BLaER1 treated with 17β-estradiol and CSF1 and Interleukin-3, amounts not matched to agents 10 nM and 100 nM (cell line): Measurements from ENCODE around the gene NEURL1.
"Not testable (repeated sequence)": the region's sequence is repeated elsewhere in the genome, so short reads cannot be mapped to it uniquely, and the experiment has no call there.

Experiments
- H3K27ac ChIP-seq, 11 experiments: shearing (Covaris generic); formaldehyde crosslinking; 2 replicates each; pipeline ENCODE4 v1.8.1; 2022
- H3K27me3 ChIP-seq, 11 experiments: shearing (Covaris generic); formaldehyde crosslinking; 2 replicates each; pipeline ENCODE4 v1.8.1; 2022
- H3K36me3 ChIP-seq, 11 experiments: shearing (Covaris generic); formaldehyde crosslinking; 2 replicates each; pipeline ENCODE4 v1.8.1; 2022
- H3K4me1 ChIP-seq, 10 experiments: shearing (Covaris generic); formaldehyde crosslinking; 2 replicates each; pipeline ENCODE4 v1.8.1; 2022
- H3K4me2 ChIP-seq, 11 experiments: shearing (Covaris generic); formaldehyde crosslinking; 2 replicates each; pipeline ENCODE4 v1.8.1; 2022
- H3K4me3 ChIP-seq, 10 experiments: shearing (Covaris generic); formaldehyde crosslinking; 2 replicates each; pipeline ENCODE4 v1.8.1; 2022
- H3K9ac ChIP-seq, 11 experiments: shearing (Covaris generic); formaldehyde crosslinking; 2 replicates each; pipeline ENCODE4 v1.8.1; 2022
- H3K9me3 ChIP-seq, 11 experiments: shearing (Covaris generic); formaldehyde crosslinking; replicated peaks in 1 of 11; 2 replicates each; pipeline ENCODE4 v1.8.1; 2022
- H4K20me1 ChIP-seq, 11 experiments: shearing (Covaris generic); formaldehyde crosslinking; 2 replicates each; pipeline ENCODE4 v1.8.1; 2022
- Cebpa-rat ChIP-seq, 11 experiments: shearing (Covaris generic); IDR thresholded peaks; 2 replicates each; pipeline ENCODE4 v1.8.1; 2022

NEURL1 gene

DNA sequence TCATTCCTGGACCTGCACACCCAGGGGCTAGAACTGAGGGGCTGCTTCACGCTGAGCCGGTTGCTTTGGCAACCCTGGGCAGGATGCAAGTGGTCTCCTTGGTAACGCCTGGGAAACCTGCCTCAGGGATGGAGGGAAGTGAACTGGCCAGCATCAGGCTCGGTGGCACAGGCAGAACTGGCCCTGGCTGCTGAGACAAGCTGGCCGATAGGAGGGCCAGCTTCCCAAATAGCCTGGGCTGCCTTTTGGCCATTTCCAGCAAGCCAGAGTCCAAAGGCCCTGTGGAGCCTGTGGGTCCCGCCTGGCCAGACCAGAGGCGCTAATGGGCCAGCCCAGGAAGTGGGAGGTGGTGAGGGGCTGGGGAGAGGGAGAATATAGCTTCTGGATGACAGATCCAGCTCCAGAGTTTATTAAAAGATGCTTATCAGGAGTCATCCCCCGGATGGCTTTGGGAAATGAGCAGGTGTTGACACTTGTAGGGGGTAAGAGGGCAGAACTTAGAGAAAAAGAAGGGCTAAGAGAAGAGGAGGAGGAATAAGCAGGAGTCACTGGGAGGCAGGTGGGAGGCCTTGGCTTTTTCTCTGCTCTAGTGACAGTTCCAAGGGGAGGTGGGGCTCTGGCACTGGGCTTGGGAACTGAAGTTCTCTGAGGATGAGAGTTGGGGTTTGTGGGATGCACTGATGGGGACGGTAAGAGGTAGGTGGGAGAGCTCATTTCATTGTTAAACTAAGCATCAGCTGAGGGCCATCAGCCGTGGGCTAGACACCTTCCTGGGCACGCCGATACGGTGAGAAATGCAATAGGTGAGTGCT lies 9.6 kb downstream of the NEURL1 start:
- H3K4me2 ChIP-seq: peak overlapping the region in 6 of 11 experiments; percentile 10 to 66 (median 61); a peak in 10 of 22 replicates
- no peaks in the 10 kb centered on the region for H3K36me3 ChIP-seq
- H3K4me1 ChIP-seq: peaks cover 13 to 53% (median 21%) of the 10 kb centered on the region in 10 experiments
- no peak overlapping the region for H3K27ac ChIP-seq
- no peaks in the 10 kb centered on the region for H4K20me1 ChIP-seq
- H3K9me3 ChIP-seq: no peaks in the 10 kb centered on the region
- H3K4me3 ChIP-seq: no peak overlapping the region
- H3K9ac ChIP-seq: no peak overlapping the region
- peaks cover 0 to 5% (median 0%) of the 10 kb centered on the region in 11 experiments; a peak in 3 of 22 replicates for H3K27me3 ChIP-seq
- no peak for TF ChIP-seq Cebpa-rat (IDR thresholded peaks at IDR 0.05)

DNA sequence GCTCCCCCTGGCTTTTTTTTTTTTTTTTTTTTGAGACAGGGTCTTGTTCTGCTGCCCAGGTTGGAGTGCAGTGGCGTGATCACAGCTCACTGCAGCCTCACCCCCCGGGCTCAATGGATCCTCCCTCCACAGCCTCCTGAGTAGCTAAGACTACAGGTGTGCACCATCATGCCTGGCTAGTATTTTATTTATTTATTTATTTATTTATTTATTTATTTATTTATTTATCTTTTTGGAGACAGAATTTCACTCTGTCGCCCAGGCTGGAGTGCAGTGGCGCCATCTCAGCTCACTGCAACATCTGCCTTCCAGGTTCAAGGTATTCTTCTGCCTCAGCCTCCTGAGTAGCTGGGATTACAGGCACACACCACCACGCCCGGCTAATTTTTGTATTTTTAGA lies 10.3 kb downstream of the NEURL1 start:
- H3K27me3 ChIP-seq, H3K27ac ChIP-seq, H4K20me1 ChIP-seq, H3K9ac ChIP-seq, H3K36me3 ChIP-seq, H3K9me3 ChIP-seq, H3K4me3 ChIP-seq: not testable (repeated sequence)
- Histone ChIP-seq H3K4me1 (peaks cover 13 to 53% (median 22%) of the 10 kb centered on the region in 10 experiments), H3K4me2 (peak overlapping the region; percentile 41 to 61 (median 54); a peak in 21 of 22 replicates)

- peaks cover 0 to 5% (median 0%) of the 10 kb centered on the region in 11 experiments; a peak in 1 of 22 replicates for H3K27me3 ChIP-seq
- H4K20me1 ChIP-seq: no peaks in the 10 kb centered on the region
- no peak overlapping the region for H3K4me3 ChIP-seq
- H3K36me3 ChIP-seq: no peaks in the 10 kb centered on the region
- peaks cover 13 to 53% (median 22%) of the 10 kb centered on the region in 10 experiments for H3K4me1 ChIP-seq
- no peak overlapping the region for H3K9ac ChIP-seq
- TF ChIP-seq Cebpa-rat (IDR thresholded peaks at IDR 0.05): no peak
- no peak overlapping the region for H3K27ac ChIP-seq
- H3K9me3 ChIP-seq: no peaks in the 10 kb centered on the region
- H3K4me2 ChIP-seq: peak overlapping the region; percentile 41 to 61 (median 54)
Observed at GRCh38 chr10:103504181-103504783, 10.8 kb downstream of the NEURL1 start.

DNA sequence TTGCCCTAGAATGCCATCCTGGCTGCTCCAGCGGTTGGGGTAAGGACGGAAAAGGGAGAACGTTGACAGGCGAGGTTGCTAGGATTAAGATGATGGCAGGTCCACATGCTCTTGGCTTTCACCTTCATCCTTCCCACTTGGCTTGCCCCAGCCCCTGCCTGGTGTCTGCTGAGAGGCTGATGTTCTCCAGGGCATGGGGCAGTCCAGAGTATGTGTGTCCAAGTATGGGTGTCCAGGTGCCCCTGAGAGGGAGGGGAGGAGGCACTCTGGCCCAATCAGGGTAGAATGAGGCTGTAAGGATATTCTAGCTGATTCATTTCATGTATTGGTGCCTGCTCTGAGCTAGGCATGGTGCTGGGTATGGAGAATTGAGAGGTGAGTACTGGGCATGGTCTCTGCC lies 12.6 kb downstream of the NEURL1 start:
- H3K9ac ChIP-seq: no peak overlapping the region
- no peak overlapping the region for H3K4me2 ChIP-seq
- no peaks in the 10 kb centered on the region for H3K9me3 ChIP-seq
- no peaks in the 10 kb centered on the region for H3K27me3 ChIP-seq
- H4K20me1 ChIP-seq: no peaks in the 10 kb centered on the region
- H3K4me3 ChIP-seq: no peak overlapping the region
- TF ChIP-seq Cebpa-rat (IDR thresholded peaks at IDR 0.05): no peak
- H3K27ac ChIP-seq: no peak overlapping the region
- no peaks in the 10 kb centered on the region for H3K36me3 ChIP-seq
- H3K4me1 ChIP-seq: peaks cover 13 to 37% (median 22%) of the 10 kb centered on the region in 10 experiments

DNA sequence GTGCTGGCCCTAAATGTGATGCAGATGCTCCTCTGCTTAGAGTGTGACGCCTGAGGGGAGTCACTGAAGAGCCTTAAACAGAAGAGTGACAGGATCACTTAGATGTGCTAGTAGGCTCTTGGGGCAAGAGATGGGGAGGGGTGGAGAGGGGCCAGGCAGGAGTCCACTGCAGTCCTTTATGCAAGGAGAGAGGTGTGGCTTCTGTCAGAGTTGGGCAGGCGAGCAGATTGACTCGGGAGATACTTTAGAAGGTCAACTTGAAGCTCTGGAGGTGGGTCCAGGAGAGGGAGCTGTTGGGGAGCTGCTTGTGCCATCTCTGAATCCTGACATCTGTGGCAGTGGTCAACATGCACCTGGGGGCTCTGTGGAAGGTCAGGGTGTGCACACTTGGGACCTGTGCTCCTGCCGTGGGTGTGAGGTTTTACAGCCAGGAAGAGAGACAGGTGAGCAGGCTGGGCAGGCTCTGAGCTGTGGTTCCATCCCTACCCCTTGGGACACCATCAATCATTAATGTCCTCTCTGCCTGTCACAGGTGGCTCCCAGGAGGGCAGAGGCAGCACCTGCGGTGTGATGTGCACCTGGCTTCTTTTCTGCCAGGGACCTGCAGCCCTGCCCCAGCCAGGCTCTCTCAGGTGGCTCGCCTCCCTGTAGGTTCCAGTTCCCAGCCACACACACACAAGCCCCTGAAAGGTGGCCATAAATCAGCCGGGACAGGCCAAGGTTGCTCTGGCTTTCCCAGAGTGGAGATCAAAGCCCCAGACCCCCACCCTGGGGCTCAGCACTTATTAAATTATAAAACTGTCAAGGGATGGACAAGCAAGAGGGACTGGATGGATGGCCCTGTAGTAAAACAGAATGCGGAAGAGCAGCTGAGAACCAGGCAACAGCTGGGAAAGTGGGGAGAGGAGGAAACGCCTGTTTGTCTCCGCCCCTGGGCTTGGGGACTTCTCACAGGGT lies 14.0 kb downstream of the NEURL1 start:
- H3K4me2 ChIP-seq: no peak overlapping the region
- H3K36me3 ChIP-seq: no peaks in the 10 kb centered on the region
- H3K9ac ChIP-seq: no peak overlapping the region
- H3K4me1 ChIP-seq: peaks cover 13 to 28% (median 21%) of the 10 kb centered on the region in 10 experiments
- no peak overlapping the region for H3K27ac ChIP-seq
- TF ChIP-seq Cebpa-rat (IDR thresholded peaks at IDR 0.05): no peak
- no peaks in the 10 kb centered on the region for H3K9me3 ChIP-seq
- no peaks in the 10 kb centered on the region for H4K20me1 ChIP-seq
- no peak overlapping the region for H3K4me3 ChIP-seq
- H3K27me3 ChIP-seq: no peaks in the 10 kb centered on the region

DNA sequence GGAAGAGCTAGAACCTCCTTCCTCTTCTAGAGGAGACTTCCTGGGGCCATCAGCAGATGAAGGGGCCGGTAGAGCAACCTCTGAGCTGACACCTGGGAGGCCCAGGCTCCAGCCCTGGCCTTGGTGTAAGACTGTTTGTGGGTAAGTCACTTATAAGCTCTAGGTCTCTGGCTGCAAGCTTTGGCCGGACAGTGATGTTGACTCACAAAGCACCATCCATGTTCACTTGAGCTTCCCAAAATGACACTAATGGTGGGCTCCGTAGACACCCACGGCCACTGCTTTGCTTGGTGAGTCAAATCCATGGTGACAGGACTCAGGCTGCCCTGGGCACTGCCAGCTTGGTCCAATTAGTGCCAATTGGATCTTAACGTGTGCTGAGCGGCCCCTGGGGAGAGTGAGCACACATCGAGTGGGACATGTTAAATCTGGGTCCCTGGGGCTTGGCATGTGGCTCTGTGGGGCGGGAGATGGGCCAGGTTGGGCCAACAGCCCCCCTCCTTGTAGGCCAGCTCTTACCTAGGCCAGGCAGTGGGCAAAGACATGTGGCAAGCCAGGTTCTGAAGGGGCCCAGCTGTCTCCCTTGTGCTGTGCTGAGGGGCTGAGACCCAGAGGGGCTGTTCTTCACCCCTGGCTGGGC lies 16.7 kb downstream of the NEURL1 start:
- Histone ChIP-seq H3K4me2 (no peak overlapping the region), H3K27ac (no peak overlapping the region), H3K9ac (no peak overlapping the region), H3K4me1 (peaks cover 0 to 18% (median 8%) of the 10 kb centered on the region in 10 experiments; a peak in 17 of 20 replicates), H3K4me3 (no peak overlapping the region), H3K36me3 (no peaks in the 10 kb centered on the region), H3K9me3 (no peaks in the 10 kb centered on the region), H3K27me3 (no peaks in the 10 kb centered on the region), H4K20me1 (peaks cover 0 to 4% (median 0%) of the 10 kb centered on the region in 11 experiments; a peak in 1 of 22 replicates)
- TF ChIP-seq Cebpa-rat (IDR thresholded peaks at IDR 0.05): no peak

- H3K4me3 ChIP-seq: no peak overlapping the region
- H3K27me3 ChIP-seq: no peaks in the 10 kb centered on the region
- no peaks in the 10 kb centered on the region for H3K9me3 ChIP-seq
- H3K4me2 ChIP-seq: no peak overlapping the region
- H3K36me3 ChIP-seq: no peaks in the 10 kb centered on the region
- peaks cover 5 to 24% (median 16%) of the 10 kb centered on the region in 10 experiments; a peak in 17 of 20 replicates for H3K4me1 ChIP-seq
- H3K27ac ChIP-seq: no peak overlapping the region
- no peak overlapping the region for H3K9ac ChIP-seq
- no peak for TF ChIP-seq Cebpa-rat (IDR thresholded peaks at IDR 0.05)
- H4K20me1 ChIP-seq: peaks cover 0 to 4% (median 0%) of the 10 kb centered on the region in 11 experiments; a peak in 1 of 22 replicates
Observed at GRCh38 chr10:103510791-103511752, 17.6 kb downstream of the NEURL1 start.

- no peak overlapping the region for H3K9ac ChIP-seq
- no peak overlapping the region for H3K4me2 ChIP-seq
- no peaks in the 10 kb centered on the region for H3K27me3 ChIP-seq
- H3K9me3 ChIP-seq: no peaks in the 10 kb centered on the region
- no peak overlapping the region for H3K27ac ChIP-seq
- TF ChIP-seq Cebpa-rat (IDR thresholded peaks at IDR 0.05): no peak
- peaks cover 5 to 24% (median 16%) of the 10 kb centered on the region in 10 experiments; a peak in 17 of 20 replicates for H3K4me1 ChIP-seq
- H3K36me3 ChIP-seq: no peaks in the 10 kb centered on the region
- no peak overlapping the region for H3K4me3 ChIP-seq
- peaks cover 0 to 4% (median 0%) of the 10 kb centered on the region in 11 experiments; a peak in 1 of 22 replicates for H4K20me1 ChIP-seq
Observed at GRCh38 chr10:103512166-103512565, 18.7 kb downstream of the NEURL1 start.
